DOHH2 (cell line): ENCODE data around the gene NRXN3.

Experiments used
- CTCF ChIP-seq: fragments of 200-600 bp; sonication (generic); IDR thresholded peaks from one replicate; pipeline ENCODE4 v1.5.1; 2014; ENCODE audit warnings: antibody characterized with exemption, mild to moderate bottlenecking, low read depth, low read length; ENCODE audit not compliant: poor library complexity, severe bottlenecking
- EZH2phosphoT487 ChIP-seq: fragments of 200-600 bp; sonication (generic); IDR thresholded peaks from 2 replicates; pipeline ENCODE4 v1.6.1; 2017; ENCODE audit warnings: borderline replicate concordance, mild to moderate bottlenecking, antibody characterized with exemption, low read length, moderate library complexity, mixed read lengths

- TF ChIP-seq CTCF = peak; percentile 13
- TF ChIP-seq EZH2phosphoT487 = no peak
These were observed 1374.0 kb downstream of the NRXN3 start for GRCh38 chr14:79543967-79544697.
